Activated T-helper 1 cell treated with Interleukin-2 at 50 U/mL for 16 hours (primary cell): ENCODE data around the gene KRT6B.
"Not testable (repeated sequence)": the region's sequence is repeated elsewhere in the genome, so short reads cannot be mapped to it uniquely, and the experiment has no call there.

Experiments used
- DNase-seq: peaks from one replicate; pipeline ENCODE4 v3.0.0-alpha.2; 2020; ENCODE audit warnings: low read depth

Gene KRT6B

GRCh38 chr12:52413202-52413601 is 38.7 kb downstream of the KRT6B start:
- DNase-seq: no peak

DNA sequence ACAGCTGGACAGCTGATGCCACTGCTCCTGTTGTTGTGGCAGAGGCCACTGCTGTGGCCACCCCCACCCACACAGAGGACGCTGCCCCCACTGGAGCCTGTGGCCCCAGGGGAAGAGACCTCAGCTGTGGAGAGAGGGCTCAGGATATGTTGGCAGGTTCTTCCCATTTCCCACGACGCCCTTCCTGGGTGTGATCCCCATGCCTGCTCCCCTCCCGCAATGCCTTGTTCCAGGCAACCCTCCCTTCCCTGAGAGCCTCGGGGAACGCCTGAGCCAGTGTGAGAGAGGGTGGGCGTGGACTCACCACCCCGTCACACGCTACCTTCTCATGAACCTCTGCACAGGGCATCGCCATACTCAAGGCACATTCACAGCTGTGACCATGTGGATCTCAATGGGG is 40.1 kb downstream of the KRT6B start:
- no peak for DNase-seq

DNA sequence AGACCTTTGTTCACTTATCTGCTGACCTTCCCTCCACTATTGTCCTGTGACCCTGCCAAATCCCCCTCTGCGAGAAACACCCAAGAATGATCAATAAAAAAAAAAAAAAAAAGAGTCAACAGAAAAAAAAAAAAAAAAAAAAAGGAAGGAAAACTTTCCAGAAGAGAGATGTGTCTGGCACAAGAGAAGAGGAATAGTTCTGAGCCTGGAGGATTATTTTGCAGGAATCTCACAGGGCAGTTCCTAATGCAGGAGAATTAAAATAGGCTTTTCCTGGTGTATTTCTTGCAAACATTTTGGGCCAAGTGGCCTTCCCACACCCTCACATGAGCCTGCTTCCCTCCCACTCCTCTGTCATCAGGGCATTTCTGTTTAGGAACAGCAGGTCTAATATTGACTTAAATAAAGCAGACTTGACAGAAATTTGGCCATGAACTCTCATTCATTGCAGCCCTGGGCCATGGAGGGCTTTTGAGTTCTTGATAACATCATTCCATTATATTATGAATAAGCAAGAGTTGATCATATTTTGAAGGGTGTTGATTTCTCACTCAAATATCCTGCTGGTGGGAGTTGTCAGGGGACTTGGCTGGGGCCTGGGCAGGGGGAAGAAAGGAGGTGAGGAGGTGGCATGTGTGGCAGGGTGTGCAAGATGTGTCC is 41.2 kb downstream of the KRT6B start:
- DNase-seq: not testable (repeated sequence)

- no peak for DNase-seq
Observed at GRCh38 chr12:52407918-52408317, 44.0 kb downstream of the KRT6B start.

DNA sequence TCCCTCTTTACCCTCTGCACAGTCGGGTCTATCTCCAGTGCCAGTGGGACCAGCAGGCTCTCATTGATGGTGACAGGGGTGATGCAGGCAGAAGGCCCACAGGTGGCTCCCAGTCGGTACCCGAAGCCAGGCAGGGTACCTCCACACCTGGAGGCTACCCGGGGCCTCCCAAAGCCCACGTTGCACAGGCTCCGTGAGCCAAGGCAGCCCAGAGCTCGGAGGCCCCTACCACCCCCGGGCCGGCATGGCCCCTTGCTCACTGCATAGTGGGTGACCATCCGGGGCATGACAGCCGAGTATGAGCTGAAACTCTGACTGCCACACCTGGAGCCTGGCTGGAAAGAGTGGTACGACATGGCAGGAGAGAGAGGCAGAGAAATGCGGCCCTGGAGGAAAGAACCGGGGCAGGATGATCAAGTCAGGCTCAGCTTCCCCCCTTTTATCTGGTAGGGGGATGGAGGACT is 46.0 kb downstream of the KRT6B start, which contains the start of gene KRT82:
KRT82 (minus strand) TSS at position 414 of the 464 bp plus-strand sequence; CDS start at position 356, 58 bp downstream.
- DNase-seq: no peak

DNA sequence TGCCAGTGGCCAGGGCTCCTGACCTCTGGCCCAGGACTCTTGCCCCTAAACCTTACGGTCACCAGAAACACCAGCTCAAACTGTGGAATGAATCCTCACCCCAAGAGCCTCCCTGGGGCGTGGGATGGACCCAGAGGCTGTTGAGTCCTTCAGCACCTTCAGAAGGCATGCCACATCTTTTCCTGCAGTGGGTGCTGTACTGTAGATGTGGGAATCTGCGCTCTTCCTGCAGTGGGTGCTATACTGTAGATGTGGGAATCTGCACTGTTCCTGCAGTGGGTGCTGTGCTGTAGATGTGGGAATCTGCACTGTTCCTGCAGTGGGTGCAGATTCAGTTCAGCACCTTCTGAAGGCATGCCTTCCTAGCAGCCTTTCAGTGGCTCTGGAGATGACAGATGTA is 47.0 kb downstream of the KRT6B start:
- DNase-seq: no peak

DNA sequence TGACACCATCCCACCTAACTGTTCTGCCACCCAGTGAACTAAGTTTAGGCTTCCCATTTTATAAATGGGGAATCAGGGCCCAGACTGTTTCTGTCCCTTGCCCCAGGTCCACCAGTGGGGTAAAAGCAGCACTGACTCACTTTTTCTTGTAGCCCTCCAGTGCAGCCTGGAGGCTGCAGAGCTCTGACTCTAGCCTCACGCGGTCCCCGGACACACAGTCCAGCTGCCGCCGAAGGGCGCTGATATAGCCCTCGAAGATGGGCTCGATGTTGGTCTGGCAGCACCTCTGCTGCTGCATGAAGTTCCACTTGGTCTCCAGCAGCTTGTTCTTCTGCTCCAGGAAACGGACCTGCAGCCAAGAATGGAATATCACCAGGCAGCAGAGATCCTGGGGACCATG is 48.4 kb downstream of the KRT6B start:
- DNase-seq: no peak

DNA sequence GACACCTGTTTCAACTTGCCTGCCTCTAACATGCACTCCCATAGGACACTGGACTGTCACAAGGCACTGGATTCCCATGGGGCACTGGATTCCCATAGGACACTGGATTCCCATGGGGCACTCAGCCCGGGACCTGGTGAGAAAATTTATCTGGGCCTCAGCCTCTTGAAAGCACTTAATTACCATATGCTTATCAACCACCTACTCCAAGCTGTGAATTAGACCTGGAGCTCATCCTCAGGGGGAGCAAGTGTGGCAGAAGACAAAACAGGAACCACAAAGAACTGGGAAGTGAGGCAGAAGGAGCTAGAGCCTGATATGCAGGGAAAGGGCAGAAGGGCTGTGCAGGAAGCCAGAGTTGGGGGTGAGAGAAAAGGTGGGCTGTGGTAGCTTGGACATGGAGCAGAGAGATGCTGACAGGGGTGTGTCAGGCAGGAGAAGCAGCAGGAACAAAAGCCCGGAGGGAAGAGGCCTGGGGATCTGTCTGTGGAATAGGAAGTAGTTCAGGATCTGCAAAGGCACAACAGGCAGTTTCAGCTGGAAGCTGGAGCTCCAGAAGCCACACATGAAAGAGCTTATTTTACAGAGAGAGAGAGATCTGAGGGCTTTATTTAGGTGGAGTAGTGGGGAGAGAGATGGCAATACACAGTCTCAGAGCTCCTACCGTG is 48.9 kb downstream of the KRT6B start:
- no peak for DNase-seq

- no peak for DNase-seq
Observed at GRCh38 chr12:52402377-52402776, 49.6 kb downstream of the KRT6B start.

DNA sequence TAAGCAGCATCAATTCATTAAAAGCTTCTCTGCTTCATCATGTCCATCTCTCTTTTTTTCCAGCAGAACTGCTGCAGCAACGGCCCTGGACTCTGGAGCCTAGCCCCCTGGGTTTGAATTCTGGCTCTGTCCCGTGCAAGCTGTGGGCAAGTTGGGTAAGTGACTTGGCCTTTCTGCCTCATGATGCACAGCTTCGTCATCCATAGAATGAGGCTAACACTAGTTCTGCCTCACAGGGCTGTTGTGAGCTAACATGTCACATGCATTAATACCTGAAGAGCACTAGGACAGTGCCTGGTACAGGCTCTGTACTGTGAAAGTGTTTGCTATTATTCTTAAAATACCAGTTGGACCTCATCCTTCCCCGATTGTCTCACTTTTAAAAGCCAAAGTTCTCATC is 50.0 kb downstream of the KRT6B start:
- no peak for DNase-seq

DNA sequence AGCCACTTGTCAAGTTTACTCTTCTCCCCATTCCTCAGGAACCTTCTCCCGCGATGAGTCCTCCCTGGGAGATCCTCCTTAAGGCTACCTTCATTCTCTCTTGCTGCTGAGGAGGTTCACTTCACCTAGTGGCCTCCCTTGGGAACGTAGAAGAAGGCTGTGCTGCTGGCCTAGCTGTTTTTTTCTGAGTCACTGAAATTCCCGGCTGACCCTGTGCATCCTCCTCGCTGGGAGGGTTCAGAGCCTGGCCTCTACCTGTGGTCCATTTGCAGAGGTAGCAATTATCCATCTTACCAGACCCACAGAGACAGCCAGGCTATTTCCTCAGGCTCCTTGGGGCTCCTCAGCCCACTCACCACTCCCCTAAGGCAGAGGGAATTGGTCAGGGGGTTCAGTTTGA is 50.4 kb downstream of the KRT6B start:
- no peak for DNase-seq

- DNase-seq: no peak
Observed at GRCh38 chr12:52400906-52401305, 51.0 kb downstream of the KRT6B start.

- no peak for DNase-seq
Observed at GRCh38 chr12:52399756-52400155, 52.2 kb downstream of the KRT6B start.

DNA sequence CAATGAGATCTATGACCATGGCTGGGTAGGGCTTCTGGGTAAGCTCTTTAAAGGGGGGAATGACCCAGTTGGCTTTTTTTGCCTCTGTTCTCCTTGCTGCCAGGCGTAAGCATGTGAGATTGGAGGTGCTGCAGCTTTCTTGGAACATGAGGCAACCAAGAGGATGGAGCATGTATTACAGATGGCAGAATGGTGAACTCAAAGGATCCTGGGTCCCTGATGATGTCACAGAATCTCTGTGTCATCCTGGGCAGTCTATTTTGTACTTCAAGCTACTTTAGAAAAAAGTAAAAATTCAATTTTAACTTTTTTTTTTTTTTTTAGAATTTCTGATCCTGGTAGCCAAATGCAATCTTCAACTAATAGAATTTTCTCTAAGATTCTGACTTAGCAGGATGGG is 53.8 kb downstream of the KRT6B start:
- DNase-seq: no peak

GRCh38 chr12:52396656-52397055 is 55.3 kb downstream of the KRT6B start:
- no peak for DNase-seq
